ENCODE data around the gene HSPD1.

- TF ChIP-seq EZH2 (IDR thresholded peaks at IDR 0.05; ENCODE audit: low read length, unreplicated experiment), result no peak
- no peak for TF ChIP-seq CTCF (conservative IDR thresholded peaks at IDR 0.05; ENCODE audit: low read depth, low read length)
These were observed at the start of gene HSPD1, which contains the start of gene HSPE1 for GRCh38 chr2:197499594-197500502.

Measured in PC-3 (cell line).